Activated naive CD8-positive, alpha-beta T cell treated with anti-CD3 and anti-CD28 coated beads, Interleukin-2, amount 50 U/mL, for 16 hours (primary cell): Measurements from ENCODE around the gene KIF17.
"Not testable (repeated sequence)": the region's sequence is repeated elsewhere in the genome, so short reads cannot be mapped to it uniquely, and the experiment has no call there.

Source experiments
- DNase-seq: peaks from one replicate; pipeline ENCODE4 v3.0.0-alpha.2; 2020; ENCODE audit warnings: low read depth, low spot score

Gene KIF17

DNA sequence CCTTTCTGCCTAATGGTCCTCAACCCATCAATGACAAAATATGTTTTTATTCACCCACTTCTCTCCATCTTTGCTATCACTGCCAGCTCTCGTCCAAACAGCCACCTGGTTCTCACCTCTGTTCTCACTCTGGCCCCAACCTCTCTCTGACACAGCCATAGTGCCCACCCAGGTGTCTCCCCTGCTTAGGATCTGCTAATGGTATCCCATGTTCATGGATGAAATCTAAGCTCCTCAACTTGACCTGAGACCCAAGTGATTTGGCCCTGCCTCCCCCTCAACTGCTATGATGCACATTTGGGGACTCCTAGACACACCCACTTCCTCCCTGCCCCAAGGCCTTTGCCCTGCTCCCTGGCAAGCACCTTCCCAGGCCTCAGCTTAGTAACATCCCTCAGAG is 25.9 kb downstream of the KIF17 start:
- DNase-seq: no peak

DNA sequence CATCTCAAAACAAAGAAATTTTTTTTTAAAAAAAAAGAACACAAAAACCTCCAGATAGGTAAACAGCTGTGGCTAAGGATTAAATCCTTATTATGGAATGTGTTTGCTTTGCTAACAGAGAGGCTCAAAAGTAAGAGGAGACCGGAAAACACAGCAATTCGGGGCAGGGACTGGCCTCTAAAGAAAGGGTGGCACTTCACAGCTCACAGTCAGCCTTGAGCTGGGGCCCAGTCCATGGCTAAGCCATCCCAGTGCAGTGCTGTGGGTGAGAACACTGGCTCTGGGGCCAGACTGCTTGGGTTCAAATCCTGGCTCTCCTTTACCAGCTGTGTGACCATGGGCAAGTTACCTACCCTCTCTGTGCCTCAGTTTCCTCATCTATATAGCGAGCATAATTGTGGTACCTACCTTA is 28.2 kb downstream of the KIF17 start:
- no peak for DNase-seq

DNA sequence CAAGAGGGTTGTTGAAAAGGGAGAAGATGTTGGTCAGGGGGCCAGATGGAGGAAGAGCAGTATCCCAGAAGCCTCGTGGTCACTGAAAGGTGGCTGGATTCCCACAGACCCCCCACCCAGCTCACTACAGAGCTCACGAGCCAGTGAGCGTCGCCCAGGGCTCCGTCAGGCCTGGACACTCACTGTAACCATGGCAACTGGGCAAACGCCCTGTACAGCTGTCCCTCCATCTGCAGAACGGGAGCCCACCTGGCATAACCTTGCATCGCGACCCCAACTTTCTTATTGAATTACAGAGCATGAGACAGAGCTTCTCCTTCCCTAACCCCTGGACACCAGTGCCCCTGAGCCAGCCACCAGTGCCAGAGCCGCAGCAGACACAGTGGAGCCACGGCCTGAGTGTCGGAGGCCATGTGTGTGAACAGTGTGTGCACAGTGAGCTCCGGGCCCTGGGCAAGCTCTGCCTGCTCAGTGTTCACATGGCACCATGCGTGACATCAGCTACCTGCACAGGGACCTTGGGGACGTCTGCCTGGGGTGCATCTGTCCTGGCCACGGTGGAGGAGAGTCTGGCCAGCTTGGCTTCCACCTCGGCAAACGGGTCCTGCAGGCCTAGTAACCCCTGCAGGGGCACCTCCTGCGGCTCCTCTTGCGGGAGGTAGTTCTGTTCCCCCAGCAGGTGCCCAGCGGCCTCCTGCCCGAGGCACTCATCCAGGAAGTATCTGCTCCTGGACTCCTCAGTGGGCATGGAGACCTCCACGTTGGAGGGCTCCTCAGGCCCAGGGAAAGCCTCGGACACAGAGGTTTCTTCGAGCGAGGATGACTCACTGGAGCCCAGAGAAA is 30.7 kb downstream of the KIF17 start:
- no peak for DNase-seq

DNA sequence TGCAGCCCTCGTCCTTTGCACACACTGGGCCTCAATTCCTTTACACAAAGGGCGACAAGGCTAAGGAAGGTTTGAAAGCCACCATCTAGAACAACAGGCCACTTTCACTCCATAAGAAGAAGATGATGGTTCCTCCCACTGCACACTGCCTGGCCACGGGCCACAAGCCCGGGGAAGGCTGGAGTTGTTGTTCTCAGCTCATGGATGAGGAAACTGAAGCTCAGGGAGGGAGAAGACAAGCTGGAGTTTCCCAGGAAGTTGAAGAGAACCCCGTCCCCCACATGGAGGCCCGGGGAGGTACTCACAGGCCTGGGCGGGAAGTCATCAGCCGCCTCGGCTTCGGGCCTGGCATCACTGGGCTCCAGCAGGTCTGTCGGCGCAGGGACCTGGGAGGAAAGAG is 32.1 kb downstream of the KIF17 start:
- no peak for DNase-seq

DNA sequence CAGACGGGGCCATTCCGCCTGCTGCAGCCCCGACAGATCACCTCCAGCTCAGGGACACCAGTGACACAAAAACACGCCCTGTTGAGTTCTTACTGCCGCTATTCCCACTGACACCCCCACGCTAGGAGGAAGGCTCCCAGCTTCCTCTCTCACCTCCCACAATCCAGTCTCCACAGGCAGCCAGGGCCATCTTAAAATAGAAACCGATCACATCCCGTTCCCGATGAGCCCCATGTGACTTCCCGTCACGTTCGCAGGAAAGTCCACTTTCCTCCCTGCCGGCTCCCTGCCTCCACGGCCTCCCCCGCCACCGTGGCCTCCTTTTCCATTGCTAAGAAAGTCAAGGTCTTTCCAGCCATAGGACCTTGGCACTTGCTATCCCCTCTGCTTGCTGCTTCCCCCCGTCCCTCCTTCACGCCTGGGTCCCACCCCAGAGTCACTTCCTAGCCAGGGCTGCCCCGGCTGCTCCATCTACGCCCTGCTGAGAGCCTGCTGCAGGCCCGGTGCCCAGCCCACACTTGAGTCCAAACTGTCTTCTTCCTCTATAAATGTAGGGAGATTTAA is 32.6 kb downstream of the KIF17 start:
- no peak for DNase-seq

DNA sequence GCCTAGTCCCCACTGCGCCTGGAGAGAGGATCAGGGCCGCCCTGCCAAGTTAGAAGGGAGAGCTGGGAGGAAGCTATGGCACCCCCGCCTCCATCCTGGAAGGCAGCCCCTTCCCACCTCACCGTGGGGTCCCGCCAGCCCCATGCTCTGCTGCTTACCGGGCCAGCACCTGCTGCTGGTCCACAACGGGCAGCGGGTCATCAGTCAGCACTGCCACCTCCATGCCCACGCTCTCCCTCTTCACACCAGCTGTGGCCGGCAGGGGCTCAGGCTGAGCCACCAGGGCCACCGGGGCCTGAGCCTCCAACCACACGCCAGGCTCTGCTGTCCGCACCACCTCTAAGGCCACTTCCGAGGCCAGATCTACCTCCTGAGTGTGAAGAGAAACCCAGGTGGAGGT is 33.2 kb downstream of the KIF17 start:
- DNase-seq: no peak

DNA sequence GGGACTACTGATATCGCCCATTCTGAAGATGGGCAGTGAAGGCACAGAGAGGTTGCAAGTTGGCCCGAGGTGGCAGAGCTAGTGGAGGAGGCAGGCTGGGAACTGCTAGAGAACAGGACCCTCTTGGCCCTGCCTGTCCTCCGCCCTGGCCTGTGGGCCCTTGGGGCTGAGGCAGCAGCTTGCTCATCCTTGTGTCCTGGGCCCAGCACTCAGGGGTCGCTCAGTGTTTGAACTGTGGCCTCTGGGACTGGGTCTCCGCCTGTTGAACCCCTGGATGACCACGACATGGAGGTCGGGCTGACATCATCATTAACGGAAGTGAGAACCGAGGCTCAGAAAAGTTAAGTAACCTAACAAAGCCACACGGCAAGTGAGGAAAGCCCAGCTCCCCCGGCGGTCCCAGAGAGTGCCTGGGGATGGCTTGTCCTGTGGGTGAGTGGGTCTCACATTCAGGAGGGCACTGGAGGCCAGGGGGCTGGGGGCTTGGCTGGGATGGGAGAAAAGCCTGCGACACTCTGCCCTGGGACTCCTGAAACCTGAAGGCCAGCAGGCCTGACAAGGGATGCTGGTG is 33.7 kb downstream of the KIF17 start:
- no peak for DNase-seq

DNA sequence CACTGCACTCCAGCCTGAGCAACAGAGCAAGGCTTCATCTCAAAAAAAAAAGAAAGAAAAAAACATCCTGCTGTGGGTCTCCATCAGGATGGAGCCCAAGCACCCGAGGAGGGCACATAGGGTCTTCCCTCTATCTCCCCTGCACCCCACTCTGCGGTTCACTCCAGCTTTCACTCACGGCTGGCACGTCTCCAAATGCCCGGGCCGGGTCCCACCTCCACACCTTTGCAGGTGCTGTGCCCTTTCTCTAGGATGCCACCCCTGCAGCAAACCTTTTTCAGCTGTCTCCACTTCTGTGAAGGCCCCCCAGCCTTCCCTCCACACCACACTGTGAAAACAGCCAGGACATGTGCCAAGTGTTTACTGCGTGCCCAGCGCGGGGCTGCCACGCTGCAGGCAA is 34.2 kb downstream of the KIF17 start:
- DNase-seq: no peak

DNA sequence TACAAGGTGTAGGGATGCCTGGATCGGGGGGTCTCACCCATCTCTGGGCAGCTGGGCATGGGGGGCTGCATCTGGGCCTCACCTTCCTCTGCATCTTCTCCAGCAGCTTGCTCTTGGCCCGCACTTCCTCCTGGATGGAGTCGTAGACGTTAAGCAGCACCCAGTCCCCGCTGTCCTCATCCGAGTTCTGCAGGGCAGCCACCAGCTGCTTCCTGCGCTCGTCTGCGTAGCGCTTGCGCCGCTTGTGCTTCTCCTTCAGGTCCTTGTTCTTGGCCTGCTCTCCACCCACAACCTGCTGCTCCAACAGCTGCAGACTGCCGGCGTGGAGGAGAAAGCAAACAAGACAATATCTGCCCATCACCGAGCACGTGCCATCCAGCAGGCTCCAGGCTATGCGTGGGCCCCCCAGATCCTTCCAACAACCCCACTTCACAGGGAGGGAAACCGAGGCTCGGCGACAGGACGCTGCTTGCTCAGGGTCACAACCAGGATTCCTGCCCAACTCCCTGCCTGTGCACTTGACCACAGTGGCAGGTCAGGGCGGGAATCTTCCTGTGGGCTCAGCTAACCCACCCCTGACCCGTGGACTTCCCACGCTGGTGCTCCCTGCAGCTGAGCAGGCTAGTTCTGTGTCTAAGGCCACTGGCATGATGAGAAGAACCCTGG is 35.1 kb downstream of the KIF17 start:
- DNase-seq: no peak

DNA sequence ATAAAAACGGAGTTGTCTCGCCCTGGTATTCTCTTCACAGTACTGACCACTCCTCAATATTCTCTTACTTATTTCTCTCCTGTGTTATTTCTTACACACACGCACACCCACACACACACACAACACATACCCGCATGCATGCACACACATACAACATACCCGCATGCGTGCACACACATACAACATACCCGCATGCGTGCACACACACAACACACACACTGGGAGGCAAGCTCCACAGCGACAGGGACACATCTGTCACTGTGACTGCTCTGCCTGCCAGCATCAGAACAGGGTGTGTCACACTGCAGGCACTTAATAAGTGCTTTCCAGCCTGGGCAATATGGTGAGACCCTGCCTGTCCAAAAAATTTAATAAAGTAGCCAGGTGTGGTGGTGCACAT is 35.8 kb downstream of the KIF17 start:
- DNase-seq: no peak

DNA sequence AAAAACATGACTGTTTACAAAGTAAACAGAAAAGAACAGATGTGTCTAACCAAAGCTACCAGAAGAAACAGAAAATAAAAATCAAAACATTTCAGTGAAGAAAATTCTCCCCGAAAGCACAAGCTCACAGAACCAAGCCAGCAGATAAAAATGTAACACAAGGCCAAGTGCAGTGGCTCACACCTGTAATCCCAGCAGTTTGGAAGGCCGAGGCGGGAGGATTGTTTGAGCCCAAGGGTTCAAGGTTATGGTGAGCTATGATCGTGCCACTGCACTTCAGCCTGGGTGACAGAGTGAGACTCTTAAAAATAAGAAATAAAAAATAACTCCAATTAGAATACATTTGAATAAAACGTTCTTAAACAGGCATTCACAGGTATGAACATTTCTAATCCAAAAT is 37.5 kb downstream of the KIF17 start:
- no peak for DNase-seq

DNA sequence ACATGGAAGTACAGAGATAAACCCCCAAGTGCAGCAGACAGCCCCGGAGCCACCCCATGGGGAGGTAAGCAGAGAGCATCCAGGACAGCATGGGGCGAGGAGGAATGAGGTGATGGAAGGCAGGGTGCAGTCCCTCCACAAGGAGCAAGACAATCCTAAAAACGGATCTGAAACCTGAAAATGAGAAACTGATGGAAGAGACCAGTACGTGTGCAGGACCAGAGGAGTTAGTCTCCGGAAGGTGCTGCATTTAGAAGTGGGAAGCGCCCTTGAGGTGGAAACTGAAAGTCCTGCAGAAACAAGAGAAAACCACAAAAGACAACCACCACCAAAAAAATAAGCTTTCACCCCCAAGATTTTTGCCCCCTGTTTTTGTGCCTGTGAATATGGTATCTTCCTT is 39.2 kb downstream of the KIF17 start:
- no peak for DNase-seq

DNA sequence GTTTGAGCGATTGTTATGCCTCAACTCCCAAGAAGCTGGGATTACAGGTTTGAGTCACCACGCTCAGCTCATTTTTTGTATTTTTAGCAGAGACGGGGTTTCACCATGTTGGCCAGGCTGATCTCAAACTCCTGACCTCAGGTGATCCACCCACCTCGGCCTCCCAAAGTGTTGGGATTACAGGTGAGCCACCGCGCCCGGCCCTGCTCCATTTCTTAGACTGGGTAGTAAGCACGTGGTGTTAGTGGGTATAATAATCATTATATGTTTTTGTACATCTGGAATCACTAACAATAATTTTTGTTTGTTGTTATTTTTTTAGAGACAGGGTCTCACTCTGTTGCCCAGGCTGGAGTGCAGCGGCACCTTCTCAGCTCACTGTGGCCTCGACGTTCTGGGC is 44.2 kb downstream of the KIF17 start:
- DNase-seq: not testable (repeated sequence)

DNA sequence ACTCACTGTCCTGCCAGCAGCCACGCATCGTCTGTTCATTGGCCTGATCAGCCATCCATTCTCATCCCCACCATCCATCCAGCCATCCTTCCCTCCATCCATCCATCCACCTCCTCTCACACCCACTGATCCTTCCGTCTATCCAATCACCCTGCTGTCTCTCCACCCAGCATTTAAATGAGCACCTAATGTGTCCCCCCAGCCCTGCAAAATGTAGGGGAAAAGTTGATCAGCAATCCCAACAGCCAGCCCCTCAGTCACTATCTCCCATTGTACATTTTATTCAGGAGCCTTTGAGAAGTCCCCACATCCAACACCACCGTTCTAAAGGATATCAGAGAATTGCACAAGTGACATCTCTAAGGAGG is 45.6 kb downstream of the KIF17 start:
- DNase-seq: no peak

DNA sequence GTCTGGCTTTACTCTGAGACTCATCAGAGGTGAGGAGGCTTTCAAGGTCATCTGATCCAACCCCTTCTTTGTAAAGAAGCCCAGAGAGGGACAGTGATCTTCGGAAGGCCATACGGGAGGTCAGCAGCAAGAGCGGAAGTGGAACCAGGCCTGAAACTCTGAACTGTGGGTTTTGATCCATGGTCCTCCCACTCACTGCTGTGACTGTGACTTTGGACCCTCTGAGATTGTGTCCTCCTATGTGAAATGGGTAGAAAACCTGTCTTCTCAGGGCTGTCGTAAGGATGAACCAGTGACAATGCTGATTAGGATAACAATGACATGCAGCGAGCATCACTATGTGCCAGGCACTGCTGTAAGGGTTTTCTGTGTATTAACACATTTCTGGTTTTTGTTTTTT is 46.9 kb downstream of the KIF17 start:
- no peak for DNase-seq

DNA sequence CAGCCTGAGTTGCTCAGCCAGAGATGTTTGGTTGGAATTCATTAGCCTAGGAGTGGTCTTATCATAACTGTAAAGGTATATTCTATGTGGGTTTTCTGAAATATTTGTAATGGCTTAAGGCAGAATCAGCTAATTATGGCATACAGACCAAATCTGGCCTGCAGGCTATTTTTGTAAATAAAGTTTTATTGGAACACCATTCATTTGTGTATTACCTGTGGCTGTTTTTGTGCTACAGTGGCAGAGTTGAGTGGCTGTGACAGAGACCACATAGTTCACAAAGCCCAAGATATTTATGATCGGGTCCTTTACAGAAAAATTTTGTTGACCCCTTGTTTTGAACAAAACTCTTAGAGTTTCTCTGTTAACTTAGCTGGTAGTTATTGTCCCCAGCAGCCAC is 49.2 kb downstream of the KIF17 start:
- DNase-seq: no peak

DNA sequence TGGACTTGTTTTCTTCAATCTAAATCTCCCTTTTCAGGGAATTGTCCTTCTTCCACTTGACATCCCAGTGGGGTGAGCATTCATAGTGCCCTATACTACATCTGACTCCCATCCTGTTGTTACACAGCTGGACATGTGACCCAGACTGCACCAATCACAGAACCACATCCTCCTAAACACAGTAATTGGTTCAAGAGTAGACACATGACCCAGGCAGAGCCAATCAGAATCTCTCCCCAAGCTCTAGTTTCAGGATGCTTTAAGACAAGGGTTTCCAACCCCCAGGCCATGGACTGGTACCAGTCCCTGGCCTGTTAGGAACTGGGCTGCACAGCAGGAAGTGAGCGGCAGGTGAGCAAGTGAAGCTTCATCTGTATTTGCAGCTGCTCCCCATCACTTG is 51.0 kb downstream of the KIF17 start:
- DNase-seq: no peak

DNA sequence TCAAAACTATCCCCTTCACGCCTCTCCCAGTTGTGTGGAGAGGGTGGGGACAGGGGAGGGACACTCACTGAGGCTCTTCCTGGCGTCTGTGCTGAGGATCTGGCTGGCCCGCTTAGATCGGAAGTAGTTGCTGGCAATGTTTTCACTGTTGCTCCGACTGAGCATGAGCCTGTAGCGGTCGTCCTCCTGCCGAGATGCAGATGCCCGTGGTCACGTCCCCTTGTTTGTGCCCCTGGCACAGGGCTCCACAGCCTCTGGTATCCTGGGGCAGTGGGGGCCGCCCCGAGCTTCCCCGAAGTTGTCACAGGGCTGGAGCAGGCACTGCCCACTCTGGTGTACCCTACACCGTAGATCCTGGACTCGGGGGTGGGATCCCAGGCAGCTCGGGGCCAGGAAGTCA is 51.7 kb downstream of the KIF17 start:
- no peak for DNase-seq

DNA sequence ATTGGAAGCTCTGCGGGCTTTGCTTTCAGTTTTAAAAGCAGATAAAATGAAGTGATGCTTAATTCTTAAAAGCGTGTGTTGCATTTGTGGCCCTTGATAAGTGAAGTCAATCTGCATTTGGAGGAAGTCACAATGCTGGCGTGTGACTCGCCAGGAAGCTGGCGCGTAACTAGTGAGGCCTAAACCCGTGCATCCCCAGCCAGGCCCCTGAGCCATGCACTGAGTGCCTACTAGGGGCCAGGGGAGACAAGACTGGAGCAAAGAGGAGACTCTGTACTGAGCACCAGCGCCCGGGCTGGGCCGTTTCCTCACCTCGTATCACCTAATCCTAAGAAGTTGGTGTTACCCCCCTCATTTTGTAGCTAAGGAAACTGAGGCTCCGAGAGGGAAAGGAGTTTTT is 52.1 kb downstream of the KIF17 start:
- no peak for DNase-seq

DNA sequence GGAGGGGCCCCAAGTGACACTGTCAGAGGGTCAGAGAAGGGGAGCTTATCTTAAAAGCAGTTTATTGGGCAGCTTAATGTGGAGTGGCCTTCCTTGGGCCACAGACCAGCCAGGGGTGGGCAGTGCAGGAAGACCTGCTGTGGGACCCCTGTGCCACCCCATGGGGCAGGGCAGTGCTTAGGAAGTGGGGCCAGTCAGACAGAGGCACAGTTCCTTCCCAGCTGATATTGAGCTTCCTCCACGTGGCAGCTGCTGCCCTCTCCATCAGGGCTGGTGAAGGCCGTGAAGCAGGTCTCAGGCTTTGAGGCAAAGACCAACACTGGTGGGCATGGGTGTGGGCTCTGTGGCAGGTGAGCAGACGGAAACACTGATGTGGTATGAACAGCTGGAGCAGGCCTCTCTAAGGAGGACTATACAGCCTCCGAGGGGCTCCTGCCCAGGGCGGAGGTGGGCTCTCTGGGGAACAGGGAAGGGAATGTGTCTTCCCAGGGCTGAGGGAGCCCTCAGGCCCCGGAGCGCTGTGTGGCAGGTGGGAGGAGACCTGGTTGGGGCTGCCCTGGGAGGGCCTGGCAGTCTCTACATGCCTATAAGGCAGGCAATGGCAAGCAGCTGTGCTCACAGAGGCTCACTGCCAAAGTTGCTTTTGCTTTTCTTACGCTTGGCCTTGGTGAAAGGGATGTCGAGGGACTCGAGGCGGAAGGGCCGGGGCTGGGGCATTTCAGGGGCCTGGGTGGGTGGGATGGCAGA is 53.7 kb downstream of the KIF17 start:
- DNase-seq: no peak

DNA sequence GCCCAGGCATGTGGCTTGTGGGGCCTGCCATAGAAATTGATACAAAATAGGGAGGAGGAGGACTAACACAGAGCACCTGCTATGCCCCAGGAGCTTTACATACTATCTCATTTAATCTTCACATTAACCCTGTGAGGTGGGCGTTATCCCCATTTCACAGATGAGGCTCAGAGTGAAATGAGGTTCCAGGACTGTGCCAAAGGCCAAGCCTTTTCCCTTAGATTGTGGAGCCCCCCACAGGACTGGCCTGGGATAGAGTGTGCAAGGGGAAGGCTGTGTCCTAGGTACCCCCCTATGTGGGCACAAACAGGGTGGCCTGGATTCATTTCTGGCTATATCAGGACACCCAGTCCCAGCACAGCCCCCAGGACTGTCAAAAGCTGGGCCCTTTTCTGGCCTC is 54.4 kb downstream of the KIF17 start:
- no peak for DNase-seq

DNA sequence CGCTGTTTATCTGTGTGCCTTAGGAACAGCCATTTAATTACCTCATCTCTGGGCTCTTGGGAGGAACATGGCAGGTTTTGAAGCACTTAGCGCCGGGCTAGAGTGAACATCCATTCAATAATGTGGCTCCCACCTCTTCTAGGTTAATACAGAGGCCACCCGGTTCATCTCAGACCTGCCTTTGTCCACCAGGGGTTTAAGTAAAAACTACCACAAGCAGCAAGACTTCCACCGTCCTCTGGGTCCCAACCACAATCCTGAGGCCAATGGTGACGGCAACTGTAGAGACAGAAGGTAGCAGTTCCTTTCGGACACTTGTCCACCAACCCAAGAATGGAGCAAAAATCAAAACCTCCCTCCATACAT is 55.7 kb downstream of the KIF17 start:
- DNase-seq: no peak
